ENCODE measurements around the gene NFIA. TPM values are rescaled to one million over a fixed set of nuclear protein-coding genes. Genes with fewer than 3 reads are reported as not detected.

NFIA gene
- total and polyA plus RNA-seq, 12 donors, result 15.6 to 109 (median 66.3) TPM

GRCh38 chr1:61132176-61132638 lies 49.8 kb downstream of the NFIA start:
- peak overlapping the region in 3 of 5 donors; percentile 34 to 62 (median 60) for H3K27ac ChIP-seq
- no peaks in the 10 kb centered on the region for H3K27me3 ChIP-seq
- no peaks in the 10 kb centered on the region for H3K36me3 ChIP-seq (replicated peaks in 1 of 2)
- H3K4me1 ChIP-seq (replicated peaks in 1 of 2), result peaks cover 13 to 28% of the 10 kb centered on the region in 2 donors
- no peak for DNase-seq
- intact Hi-C loops (cut with DNase I), result no loop called here
- peak overlapping the region in 1 of 4 donors; percentile 18 for H3K4me3 ChIP-seq
- no peaks in the 10 kb centered on the region for H3K9me3 ChIP-seq (replicated peaks in 1 of 3)
- TF ChIP-seq CTCF (IDR thresholded peaks at IDR 0.05) (no peak), POLR2A (IDR thresholded peaks at IDR 0.05) (no peak)
- WGBS, 4 donors, result 50 to 56% (median 55%) methylated on average over 5 of the region's 5 CpGs

GRCh38 chr1:61132645-61133334 lies 50.4 kb downstream of the NFIA start:
- Histone ChIP-seq H3K4me1 (replicated peaks in 1 of 2) (peaks cover 13 to 28% of the 10 kb centered on the region in 2 donors), H3K4me3 (peak overlapping the region in 1 of 4 donors; percentile 18), H3K36me3 (replicated peaks in 1 of 2) (no peaks in the 10 kb centered on the region), H3K27me3 (no peaks in the 10 kb centered on the region), H3K27ac (peak overlapping the region in 4 of 5 donors; percentile 34 to 62 (median 54)), H3K9me3 (replicated peaks in 1 of 3) (no peaks in the 10 kb centered on the region)
- WGBS, 4 donors, result 50 to 59% (median 54%) methylated on average over 6 of the region's 6 CpGs
- DNase-seq, result no peak
- intact Hi-C loops (cut with DNase I), result no loop called here
- TF ChIP-seq CTCF (IDR thresholded peaks at IDR 0.05), result no peak
- no peak for TF ChIP-seq POLR2A (IDR thresholded peaks at IDR 0.05)

- no peak overlapping the region for H3K4me3 ChIP-seq
- 89 to 97% (median 97%) methylated on average over 4 of the region's 4 CpGs for WGBS, 4 donors
- intact Hi-C loops (cut with DNase I), result no loop called here
- H3K4me1 ChIP-seq (replicated peaks in 1 of 2), result peaks cover 13 to 28% of the 10 kb centered on the region in 2 donors
- no peak for TF ChIP-seq POLR2A (IDR thresholded peaks at IDR 0.05)
- H3K9me3 ChIP-seq (replicated peaks in 1 of 3), result no peaks in the 10 kb centered on the region
- H3K36me3 ChIP-seq (replicated peaks in 1 of 2), result no peaks in the 10 kb centered on the region
- no peak for DNase-seq
- H3K27me3 ChIP-seq, result no peaks in the 10 kb centered on the region
- H3K27ac ChIP-seq, result peak overlapping the region in 1 of 5 donors; percentile 34
Observed at GRCh38 chr1:61133335-61134019, 51.1 kb downstream of the NFIA start.

- no peaks in the 10 kb centered on the region for H3K36me3 ChIP-seq (replicated peaks in 1 of 2)
- no peaks in the 10 kb centered on the region for H3K9me3 ChIP-seq (replicated peaks in 1 of 3)
- intact Hi-C loops (cut with DNase I), result no loop called here
- WGBS, 4 donors, result 95 to 98% (median 95%) methylated on average over 3 of the region's 3 CpGs
- H3K27me3 ChIP-seq, result no peaks in the 10 kb centered on the region
- H3K27ac ChIP-seq, result no peak overlapping the region
- TF ChIP-seq POLR2A (IDR thresholded peaks at IDR 0.05) (no peak), CTCF (IDR thresholded peaks at IDR 0.05) (no peak)
- peaks cover 21 to 42% of the 10 kb centered on the region in 2 donors for H3K4me1 ChIP-seq (replicated peaks in 1 of 2)
- H3K4me3 ChIP-seq, result no peak overlapping the region
- DNase-seq, result no peak
Observed at GRCh38 chr1:61135291-61135690, 52.9 kb downstream of the NFIA start.
